NCI-H146 treated with DMSO at 0.1 percent for 48 hours (cell line): ENCODE measurements around the gene OTOS.

Experiments used
- DNase-seq: peaks from one replicate; lab custom pipeline; 2025; ENCODE audit not compliant: unreplicated experiment; lab: John Stamatoyannopoulos, UW

OTOS gene

DNA sequence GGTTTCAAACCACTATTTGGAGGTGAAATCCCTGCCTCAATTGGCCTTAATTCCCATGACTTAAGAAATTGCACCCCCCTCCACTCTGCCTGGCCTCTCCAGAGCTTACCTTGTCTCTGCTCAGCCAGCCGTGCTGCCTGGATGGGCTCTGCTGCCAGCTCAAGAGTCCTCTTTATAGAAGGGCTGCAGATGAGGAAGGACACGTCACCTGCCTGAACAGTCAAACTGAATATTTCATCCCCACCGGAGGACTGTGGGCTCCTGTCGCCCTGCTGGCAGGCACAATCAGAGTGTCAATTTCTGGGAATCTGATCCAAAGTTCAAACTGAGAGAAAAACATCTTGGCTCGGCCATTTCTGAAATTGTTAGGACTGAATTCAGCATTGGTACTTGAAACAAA, at the start of gene OTOS:
TSS of gene OTOS (minus strand) at position 148 of the 400 bp plus-strand sequence. CDS start 332 bp downstream, outside the sequence.
- no peak for DNase-seq

DNA sequence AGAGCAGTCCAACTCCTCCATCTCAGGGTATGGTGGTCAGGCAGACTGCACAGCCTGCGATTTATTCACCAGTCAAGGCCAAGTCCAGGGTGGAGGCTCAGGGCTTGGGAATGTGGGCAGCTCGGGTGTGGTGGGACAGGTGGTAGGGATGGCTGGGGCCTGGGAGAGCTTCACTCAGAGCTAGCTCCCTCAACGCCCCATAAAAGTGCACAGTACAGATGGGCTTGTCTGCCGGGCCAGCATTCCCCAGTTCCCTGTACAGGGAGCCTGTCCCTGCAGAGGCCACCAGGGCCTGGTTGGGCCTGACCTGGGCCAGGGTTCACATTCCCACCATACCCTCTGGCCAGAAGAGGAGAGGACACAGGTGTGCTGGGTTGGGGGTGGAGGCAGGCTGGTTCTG, 49.2 kb upstream of the OTOS start:
- no peak for DNase-seq

DNA sequence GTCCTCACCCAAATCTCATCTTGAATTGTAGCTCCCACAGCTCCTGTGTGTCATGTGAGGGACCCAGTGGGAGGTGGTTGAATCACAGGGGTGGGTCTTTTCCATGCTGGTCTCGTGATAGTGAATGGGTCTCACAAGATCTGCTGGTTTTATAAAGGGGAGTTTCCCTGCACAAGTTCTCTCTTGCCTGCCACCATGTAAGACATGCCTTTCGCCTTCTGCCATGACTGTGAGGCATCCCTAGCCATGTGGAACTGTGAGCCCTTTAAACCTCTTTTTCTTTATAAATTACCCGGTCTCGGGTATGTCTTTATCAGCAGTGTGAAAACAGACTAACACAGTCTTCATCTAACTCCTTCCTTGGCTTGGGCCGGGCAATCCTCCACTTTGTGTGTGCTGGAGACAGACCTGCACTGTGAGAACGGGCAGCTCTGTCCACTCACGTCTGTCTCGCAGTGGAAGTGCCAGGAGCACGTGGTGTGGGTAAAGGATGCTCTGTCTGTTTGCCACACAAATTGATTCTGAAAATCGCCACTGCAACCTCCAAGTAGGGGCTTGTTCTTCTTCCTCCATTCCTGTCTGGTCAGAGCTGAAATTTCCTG, 47.6 kb upstream of the OTOS start:
- DNase-seq = no peak

DNA sequence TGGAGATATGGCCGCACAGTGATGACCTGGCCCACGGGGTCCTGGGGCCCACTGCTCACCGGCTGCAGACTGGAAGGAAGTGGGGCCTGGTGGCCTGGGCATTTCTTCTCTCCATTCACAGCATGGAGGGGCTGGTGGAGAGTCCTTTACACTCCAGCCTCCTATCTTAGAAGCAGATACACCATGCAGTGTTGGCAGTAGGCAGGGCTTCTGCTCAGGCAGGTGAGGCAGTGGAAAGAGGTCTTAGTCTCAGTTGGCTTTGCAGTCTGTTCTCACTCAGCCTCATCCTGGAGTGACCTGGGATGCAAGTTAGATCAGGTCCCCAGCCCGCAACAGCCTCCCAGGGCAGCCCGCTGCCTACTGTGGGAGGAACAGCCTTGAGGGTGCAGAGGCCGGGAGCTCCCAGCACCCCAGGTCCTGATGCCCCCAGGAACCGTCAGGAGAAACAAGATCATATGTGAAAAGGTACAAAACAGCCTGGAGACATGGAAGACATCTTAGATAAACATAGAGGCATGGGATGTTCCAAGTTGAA, 45.8 kb upstream of the OTOS start:
- no peak for DNase-seq

DNA sequence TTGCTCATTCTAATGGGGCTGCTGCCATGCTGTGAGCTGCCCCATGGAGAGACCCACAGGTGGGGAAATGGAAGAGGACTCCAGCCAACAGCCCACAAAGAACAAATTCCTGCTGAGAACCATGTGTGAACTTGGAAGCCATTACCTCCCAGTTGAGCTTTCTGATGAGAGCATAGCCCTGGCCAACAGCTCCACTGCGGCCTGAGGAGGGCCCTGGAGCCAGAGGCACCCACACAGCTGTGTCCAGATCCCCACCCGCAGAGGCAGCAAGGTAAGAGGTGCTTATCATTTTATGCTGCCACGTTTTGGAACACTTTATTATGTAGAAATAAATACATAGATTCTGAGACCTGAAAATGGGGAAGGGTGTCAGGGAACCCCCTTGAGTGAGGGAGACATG, 44.2 kb upstream of the OTOS start:
- no peak for DNase-seq

DNA sequence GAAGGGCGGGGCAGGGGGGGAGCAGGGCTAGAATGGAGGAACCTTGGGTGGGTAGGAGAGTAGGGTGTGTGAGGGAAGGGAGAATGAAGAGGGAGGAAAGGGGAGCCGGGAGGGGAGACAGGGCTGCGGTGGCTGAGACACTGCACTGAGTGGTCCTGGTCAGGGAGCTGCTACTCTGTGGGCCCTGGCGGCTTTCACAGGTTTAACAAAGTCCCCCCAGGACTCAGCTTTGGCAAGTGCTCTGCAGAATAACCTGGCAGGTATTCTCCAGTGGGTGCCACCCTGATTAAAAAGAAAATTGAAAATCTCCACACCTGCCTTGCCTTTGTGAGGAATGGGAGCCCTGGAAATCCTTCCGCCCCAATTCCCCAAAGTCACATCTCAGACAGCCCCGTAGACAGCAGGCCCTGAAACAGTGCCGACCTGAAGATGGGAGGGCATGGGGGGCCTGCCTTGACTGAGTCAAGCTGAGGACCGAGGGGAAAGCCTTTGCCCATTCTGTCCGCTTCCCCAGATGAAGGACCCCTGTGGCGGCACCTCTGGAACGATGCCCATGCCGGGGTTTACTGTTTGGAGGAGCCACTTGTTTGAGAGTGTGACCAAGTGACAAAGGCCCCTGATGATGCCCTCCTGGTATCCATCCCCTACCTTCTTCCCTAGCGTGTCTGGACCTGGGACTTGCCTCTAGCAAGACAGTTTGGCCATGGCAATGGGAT, 43.6 kb upstream of the OTOS start:
- DNase-seq = no peak

DNA sequence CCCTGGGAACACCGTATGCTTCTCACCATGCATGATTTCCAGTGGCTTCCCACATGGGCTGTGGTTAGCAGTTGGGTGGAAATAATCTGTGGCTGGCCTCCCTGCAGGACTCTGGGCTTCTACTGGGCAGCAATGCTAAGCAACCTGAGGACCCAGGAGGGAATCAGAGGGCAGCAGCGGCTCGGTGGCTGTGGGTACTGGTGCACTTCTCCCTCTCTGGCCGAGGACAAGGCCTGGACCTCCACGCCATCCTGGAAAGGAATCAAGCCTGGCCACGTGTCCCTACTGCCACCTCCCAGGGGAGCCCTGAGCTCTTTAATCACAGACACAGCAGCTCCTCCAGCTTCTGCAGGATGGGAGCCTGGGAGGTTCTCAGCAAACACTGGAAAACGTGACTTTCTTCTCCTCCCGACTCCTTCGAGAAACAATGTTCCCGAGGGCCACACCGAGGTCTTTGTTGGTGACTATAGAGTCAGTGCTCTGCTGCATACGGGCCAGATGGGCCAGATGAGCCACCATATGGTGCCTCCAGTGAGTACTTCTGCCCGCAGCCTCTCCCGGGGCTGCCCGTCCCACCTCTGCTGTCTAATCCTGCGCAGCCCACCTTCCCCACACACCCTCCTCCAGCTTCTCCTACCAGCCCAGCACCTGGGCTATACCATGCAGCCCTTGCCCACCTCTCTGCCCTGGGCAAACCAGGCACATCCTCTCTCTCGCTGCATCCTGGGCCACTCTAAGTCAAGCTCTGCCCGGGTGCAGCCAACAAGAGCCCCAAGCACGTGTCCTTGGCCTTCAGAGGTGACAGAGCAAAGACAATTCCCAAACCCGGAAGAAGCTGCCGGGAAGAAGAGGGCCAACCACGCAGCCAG, 42.8 kb upstream of the OTOS start:
- DNase-seq = no peak

DNA sequence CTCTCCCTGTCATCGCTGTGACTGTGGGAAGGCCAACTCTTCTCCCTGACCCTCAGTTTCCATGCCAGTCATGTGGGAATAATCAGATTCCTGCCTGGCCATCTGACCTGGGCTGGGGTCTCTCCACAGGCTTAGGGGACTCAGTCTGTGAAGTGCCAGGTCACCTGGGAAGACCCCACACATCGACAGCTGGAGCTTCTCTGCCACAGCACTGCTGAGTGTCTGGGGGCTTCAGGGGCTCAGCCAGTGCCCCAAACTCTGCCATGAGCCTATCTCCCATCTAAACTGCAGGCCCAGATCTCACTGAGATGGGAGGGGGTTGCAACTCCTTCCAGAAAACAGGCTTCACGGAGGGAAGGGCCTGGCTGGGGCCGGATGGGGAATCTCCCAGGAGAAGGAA, 42.0 kb upstream of the OTOS start:
- no peak for DNase-seq

DNA sequence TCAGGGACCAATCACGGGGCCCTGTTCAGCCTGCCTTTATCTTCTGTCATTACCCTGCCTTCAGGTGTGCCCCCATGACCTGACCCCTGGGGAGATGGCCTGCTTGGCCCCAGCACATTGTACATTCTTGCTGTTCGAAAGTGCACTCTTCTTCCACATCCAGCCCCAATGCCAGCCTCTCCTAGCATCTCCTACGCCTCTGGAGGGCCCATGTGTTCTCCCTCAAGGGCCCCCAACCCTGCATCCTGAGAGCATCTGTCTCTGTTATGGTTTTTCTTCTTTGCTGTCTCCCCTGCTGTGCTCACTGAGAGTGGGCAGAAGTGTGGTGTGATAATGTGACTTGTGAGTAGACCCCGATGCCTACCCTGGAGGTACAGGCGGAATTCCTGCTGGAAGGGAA, 41.5 kb upstream of the OTOS start:
- DNase-seq = no peak

DNA sequence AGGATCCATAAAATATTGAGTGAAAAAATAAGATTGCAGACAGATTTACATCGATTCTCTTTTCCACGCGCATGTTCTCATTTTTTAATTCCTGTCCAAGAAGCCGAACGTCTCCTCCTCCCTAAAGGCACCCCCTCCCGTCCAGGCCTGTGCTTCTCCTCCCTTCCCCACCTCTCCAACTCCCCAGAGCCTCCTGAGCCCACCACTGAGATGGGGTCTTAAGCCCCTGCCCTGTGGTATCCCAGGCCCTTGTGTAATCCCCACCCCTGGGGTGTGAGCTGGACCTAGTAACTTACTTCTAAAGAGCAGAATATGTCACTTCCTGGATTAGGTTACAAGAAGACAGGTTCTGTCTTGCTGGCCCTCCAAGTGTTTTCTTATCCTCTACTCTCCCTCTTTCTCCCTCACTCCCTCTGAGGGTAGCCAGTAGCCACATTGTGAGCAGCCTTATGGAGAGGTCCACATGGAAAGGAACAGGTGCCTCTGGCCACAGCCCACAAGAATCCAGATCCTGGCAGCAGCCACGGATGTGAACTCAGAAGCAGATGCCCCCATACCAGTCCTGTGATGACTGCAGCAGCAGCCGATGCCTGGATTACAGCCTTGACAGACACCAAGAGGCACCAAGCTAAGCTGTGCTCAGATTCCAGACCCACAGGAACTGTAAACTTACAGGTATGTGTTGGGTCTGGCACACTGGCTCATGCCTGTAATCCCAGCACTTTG, 39.6 kb upstream of the OTOS start:
- no peak for DNase-seq

DNA sequence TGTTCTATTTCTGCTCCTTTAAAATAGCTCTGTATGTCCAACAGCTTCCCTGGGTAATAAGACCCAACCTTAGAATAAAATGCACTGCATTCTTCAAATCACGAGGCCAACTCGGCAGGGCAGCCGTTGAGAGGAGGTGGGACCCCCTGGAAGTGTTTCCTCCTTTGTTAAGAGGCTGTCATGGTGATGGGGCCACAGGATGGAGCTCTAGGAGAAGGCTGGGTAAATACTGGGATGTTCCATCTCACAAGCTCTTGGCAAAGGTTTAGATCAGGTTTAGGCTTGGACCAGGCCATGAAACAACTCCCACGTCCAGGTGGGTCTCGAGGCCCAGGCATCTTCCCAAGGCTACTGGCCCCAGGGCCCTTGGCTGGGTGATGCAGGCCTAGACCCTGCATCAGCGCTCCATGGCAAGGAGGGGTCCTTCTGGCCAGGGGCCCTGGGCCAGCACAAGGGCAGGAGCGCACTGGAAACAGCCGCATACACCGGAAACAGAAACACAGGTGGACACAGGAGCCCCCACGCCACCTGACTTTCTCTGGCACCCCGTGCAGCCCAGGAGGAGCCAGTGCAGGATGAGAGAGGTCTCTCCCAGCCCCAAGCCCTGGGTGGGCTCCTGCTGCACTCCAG, 38.8 kb upstream of the OTOS start:
- no peak for DNase-seq

DNA sequence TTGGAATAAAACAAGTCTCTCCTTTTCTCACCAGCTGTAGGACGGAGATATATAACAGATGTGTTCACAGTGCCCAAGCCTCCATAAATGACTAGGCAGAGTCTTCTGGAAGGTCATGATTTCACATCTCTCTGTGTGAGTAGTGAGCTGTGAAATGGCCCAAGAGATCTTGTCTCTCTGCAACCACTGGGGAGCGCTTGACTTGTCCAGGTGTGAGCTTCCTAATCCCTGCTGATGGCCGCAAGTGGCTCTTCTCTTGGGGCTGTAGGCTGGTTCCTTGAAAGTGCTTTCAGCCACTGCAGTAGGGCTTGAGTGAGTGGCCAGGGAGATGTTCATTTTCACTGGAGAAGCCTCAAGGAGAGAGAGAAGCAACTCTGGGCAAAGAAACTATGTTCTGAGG, 38.1 kb upstream of the OTOS start:
- no peak for DNase-seq

DNA sequence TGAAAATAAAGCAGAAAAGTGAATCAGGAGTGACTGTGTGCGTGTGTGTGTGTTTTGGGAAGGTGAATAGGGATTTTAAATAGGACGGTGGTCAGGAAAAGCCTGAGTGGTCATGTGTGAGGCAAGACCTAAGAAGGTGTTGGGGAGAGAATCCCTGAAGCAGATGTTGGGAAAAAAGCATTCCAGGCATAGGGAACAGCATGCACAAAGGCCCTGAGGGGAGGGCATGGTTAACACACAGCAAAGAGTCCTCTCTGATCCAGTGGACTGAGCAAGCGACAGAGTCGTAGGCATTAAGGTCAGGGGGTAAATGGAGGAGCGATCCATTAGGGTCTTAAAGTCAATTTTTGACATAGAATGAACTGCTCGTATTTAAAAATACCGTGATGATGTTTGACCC, 34.0 kb upstream of the OTOS start:
- DNase-seq = no peak

DNA sequence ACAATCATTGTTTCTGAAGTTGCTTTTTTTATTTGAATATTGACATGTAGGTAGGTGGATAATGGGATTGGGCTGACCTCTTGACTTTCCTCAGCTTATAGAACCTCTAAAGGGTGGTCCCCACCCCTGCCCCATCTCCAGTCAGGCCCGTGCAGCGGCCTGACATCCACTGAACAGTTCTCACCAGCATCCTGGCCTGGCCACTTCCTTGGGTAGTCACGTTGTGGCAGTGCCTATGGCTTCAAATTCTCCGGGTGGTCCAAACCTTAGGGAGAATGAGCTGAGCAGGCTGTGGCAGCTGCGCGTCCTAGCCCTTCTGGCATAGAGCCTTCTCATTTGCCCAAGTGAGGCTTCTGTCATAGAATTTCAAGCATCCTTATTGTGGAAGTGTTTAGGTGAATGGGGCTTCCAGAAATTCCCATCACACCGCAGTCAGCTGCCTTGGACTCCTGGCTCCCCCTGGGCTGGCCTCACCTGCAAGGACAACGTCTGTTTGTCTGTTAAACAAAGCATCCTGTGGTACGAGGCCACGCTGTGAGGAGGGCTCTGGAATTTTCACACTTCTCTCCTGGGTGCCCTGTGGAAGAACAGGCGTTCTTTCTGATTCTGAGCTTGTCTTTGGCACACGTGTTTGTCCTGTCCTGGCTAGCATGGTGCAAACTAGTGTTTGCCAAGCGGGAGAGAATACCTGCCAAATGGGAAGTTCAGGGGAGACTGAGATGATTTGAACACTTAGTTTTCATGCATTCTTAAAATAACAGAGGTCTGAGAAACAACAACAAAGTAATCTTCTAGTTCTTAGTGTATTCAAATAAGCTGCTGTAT, 31.8 kb upstream of the OTOS start:
- no peak for DNase-seq

DNA sequence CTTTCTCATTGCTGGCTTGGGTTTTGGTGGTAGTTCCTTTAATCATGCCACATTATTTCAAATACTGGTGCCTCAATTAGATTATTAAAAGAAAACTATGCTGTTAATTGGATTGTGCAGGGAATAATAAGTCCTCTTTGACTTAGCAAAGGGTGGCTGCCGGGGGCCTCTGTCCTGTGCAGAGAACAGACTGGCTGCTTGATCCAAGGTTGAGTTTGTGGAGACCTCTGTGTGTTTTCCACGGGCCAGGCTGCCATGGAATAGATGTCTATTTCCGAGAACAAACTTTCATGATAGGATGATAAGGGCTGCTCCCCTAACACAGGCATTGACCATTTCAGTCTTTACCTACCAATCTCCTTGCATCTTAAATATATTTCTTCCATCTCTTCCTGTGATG, 30.4 kb upstream of the OTOS start:
- no peak for DNase-seq

DNA sequence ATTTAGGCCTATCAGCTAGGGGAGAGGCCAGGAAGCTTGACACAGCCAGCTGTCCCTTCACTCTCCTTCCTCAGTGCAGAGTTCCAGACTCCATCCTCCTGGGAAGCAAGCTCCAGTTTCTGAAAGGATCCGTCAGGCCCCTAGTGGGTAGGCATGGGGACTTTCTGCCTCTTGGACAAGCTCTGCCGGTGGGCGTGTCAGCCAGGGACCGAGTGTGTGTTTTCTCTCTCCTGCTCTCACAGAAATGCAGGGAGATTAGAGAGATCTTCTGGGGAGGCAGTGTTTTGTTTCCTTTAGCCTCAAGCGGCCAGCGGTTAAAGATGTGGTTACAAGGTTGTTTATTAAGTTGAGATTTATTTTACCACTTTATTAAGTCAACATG, 29.9 kb upstream of the OTOS start:
- DNase-seq = no peak

DNA sequence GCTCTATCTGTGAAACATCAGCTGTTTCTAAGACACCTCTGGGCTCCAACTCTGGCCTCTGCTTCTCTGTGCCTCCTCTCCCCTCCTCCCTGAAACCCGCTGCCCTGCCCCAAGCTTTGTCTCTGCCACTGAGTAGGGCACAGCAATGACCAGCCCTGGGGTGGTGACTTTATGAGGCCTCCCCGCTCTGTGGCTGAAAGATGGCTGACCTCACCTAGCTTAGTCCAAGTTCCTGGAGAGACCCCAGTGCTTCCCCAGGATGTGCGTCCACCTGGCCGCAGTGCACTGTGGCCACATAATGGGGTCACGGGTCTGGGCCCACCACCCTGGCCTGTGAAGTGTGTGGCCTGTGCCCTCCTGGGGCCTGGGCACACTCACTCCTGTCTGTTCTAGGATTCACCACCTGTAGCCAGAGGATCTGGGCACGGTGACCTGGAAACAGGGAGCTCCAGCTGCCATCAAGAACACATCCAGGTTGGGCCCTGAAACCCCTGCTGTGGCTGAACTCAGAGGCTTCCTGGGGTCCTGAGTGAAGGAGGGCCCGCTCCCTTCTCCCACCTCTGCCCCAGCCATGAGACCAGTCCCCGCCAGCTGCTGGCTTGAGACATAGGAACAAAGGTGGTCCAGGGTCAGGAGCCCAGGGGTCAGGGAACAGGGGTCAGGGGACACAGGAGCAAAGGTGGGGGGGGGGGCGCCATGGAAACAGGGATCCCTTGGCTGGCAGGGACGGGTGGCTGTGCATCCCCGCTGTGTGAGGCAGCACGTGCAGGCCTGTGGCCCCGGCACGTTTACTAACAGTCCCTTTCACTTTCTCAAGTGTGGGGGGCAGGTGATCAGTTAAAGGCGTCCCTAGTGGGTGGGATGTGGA, 29.3 kb upstream of the OTOS start:
- DNase-seq = no peak

DNA sequence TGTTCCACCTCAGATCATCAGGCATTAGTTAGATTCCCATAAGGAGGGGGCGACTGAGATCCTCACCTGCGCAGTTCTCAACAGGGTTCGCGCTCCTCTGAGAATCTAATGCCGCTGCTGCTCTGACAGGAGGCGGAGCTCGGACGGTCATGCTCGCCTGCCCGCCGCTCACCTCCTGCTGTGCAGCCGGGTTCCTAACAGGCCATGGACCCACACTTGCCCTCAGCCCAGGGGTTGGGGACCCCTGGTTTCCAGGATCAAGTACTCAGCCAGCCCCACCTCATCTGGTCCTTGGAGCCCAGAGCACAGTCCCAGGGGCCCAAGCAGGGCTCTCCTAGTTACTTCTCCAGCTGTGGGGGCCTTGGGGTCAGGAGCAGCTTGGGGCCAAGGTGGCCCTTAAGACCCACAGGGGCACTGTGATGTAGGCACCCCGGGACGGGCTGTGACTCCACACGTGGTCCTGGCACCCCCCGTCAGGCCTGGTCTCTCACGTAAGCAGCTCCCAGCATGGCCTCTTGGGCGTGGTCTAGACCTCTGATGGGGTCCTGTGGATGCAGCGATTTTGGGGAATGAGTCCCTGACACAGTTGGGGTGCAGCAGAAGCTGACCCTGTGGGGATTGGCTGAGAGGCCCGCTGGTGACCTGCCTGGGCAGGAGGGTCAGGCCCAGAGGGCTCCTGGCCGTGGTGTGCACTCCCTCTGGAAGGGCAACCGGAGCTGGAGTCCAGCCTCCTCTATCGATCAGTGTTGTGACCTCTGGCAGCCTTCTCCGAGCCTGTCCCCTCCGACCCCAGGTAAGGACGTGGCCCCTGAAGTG, 28.3 kb upstream of the OTOS start:
- no peak for DNase-seq
